ENCODE measurements around the gene INPP5D.
"Not testable (repeated sequence)": the region's sequence is repeated elsewhere in the genome, so short reads cannot be mapped to it uniquely, and the experiment has no call there.

The INPP5D gene

DNA sequence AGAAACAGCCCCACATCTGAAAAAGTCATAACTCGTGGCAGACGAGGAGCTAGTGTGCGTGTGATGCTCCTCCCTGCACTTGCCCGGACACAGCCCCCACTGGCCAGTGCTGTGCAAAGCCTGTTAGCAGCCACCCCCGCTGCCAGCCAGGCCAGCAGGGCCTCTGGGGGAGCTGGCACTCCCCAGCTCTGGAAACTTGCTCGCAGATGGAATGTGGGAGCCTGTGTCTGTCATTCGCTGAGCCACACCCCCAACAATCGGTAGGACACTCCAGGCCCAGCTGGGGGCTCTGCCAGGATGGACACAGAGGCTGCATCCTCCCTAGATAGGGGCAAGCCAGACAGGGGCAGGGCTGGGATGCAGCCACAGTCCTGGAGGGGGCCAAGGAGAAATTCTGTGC lies 128.9 kb downstream of the INPP5D start:
- DNase-seq, result no peak

DNA sequence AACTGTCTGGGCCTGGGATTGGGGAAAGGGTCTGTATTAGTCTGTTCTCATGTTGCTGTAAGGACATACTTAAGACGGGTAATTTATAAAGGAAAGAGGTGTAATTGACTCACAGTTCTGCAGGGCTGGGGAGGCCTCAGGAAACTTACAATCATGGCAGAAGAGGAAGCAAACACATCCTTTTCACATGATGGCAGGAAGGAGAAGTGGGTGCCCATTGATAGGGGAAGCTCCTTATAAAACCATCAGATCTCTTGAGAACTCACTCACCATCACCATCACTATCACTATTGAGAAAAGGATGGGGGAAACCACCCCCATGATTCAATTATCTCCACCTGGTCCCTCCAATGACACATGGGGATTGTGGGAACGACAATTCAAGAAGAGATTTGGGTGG lies 130.9 kb downstream of the INPP5D start:
- DNase-seq, result not testable (repeated sequence)

DNA sequence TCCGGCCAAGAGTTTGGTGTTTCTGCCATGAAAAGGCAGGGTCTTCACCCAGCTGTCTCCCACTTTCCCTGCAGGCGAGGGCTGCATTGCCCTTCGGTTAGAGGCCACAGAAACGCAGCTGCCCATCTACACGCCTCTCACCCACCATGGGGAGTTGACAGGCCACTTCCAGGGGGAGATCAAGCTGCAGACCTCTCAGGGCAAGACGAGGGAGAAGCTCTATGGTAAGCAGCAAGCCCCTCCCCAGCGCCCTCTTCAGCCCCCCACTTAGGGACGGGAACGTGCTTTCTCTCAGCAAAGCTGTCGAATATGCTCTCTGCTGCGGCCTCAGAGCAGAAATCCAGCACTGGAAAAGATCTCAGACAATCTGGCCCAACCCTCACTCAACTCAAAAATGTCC lies 133.6 kb downstream of the INPP5D start:
- no peak for DNase-seq

DNA sequence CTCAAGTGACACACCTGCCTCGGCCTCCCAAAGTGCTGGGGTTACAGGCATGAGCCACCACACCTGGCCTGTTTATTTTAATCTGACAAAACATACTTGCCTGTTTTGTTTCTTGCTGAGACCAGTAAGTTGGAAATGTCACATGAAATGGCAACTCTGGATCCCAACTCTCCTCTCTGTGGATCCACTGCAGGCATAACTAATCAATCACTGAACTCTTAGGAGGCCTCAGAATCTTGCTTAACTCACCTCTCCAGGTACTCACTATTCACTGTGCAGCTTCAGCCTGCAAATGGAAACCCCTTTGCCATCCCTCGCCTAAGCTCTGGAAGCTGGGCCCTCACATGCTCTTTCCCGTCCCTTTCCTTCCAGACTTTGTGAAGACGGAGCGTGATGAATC lies 134.9 kb downstream of the INPP5D start:
- DNase-seq, result no peak

DNA sequence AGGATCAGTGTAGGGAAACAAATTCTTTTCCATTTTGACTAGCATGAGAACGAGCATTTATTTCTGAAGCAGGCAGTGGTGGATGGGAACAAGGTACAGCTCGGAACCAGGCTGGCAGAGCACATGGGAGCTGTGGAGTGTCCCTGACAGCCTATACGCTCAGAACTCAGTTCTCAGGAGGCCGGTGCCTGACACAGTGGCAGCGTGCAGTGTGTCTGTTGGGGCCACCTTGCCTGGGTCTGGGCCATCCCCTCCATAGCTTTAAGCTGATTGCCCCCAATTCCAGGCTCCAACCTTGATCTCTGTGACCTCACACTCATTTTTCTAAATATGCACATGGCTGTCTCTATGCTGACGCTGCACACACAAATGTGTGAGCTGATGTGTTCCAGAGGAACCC lies 136.9 kb downstream of the INPP5D start:
- DNase-seq, result no peak

DNA sequence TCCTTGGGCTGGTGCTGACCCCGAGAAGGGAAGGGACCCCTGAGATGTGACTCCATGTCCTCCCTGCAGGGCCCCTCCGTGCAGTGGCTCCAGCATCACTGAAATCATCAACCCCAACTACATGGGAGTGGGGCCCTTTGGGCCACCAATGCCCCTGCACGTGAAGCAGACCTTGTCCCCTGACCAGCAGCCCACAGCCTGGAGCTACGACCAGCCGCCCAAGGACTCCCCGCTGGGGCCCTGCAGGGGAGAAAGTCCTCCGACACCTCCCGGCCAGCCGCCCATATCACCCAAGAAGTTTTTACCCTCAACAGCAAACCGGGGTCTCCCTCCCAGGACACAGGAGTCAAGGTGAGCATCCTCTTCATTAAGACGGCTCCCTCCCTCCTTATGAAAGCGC lies 137.9 kb downstream of the INPP5D start:
- no peak for DNase-seq

DNA sequence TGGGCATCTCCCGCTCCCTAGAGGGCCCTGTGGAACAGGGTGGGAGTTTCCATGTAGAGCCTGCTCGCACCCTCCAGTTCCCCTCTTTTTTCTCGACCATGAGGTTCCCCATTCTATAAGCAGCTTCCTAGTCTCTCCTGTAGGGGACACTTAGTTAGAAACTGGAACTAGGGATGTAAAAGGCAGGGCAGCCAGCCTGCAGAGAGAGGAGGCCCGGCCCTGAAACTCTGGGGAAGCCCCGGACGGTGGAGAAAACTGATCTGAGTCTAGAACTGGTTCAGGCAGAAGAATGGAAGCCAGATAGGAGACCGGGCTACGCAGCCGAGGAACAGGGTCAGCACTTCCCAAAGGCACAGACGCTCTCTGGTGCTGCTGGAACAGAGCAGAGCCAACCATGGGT lies 139.7 kb downstream of the INPP5D start:
- DNase-seq, result no peak

DNA sequence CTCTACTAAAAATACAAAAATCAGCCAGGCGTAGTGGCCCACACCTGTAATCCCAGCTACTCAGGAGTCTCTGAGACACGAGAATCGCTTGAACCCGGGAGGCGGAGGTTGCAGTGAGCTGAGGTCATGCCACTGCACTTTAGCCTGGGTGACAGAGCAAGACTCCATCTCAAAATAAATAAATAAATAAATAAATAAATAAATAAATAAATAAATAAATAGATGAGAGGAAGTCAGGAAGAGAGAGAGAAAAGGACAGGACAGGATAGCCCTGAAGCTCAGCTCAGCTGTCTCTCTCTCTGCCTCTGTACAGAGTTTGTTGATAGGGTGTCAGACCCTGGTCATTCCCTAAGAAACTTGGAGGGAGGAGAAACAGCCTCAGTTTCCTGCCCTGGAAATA lies 140.6 kb downstream of the INPP5D start:
- not testable (repeated sequence) for DNase-seq

DNA sequence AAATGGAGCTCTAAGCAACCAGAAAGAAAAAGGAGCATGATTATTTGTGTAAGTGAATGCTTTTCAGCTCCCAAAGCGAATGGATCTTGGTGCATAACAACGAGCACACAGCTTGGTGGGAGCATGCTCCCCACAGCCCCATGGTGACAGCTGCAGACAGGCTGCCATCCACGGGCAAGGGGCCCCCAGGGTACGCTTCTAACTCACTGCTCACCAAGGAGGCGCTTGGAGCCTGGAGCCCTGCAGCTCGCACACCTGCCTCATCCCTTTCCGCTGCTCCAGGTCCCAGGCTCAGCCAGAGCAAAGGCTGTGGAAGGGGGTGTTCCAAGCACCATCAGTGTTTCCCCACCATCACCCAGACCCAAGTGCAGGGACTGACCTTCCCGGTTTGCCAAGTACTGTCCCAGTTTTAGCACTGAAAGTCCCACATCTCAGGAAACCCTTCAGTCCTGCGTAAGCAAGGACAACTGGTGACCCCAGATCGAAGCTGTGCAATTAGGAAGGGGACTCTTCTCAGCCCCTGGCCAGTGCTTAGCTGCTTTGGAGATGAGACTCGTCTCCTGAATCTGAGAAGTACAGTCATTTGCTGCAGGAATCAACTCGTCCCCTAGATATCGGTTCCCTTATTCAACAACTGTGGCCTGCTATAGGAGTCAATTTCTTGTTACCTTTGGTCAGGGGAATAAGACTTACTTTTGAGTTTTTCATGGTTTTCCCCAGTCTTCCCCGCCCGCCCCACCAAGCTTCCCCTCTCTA lies 141.3 kb downstream of the INPP5D start:
- no peak for DNase-seq

DNA sequence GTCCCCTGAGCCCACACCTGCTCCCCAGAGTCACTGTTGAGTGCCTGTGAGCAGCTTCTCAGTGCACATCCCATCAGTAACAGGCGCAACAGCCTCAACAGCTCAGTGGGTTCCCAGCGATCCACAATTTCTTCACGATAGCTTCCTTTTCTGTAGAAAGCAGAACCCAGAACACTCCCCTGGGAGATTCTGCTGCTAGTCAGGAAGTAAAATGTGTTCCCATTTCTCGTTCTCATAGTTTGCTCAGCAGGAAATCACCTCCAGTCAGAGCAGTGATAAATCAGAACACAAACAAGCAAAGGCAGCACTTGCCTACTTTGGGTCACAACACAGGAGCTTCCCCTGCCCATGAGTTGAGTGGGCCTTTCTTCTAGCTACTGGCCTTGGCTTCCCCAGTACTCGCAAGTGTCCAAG lies 142.4 kb downstream of the INPP5D start:
- no peak for DNase-seq

DNA sequence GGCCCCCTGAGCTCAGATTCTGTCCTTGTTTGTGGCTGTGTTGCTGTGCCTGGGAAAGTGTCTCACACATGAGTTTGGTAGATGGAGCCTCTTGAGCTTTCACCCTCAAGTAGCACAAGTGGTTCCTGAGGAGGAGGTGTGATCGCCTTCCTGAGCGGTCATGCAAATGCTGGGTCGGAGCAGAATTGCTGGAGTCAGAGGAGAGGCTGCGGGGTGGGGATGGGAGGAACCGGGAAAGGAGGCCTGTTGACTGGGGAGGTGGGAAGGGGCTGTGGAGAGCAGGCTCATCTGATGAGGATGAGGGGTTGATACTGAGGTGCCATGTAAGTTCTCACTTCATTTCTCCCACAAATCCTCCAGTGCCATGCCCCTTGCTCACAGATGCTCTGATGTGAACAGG lies 142.9 kb downstream of the INPP5D start:
- no peak for DNase-seq

DNA sequence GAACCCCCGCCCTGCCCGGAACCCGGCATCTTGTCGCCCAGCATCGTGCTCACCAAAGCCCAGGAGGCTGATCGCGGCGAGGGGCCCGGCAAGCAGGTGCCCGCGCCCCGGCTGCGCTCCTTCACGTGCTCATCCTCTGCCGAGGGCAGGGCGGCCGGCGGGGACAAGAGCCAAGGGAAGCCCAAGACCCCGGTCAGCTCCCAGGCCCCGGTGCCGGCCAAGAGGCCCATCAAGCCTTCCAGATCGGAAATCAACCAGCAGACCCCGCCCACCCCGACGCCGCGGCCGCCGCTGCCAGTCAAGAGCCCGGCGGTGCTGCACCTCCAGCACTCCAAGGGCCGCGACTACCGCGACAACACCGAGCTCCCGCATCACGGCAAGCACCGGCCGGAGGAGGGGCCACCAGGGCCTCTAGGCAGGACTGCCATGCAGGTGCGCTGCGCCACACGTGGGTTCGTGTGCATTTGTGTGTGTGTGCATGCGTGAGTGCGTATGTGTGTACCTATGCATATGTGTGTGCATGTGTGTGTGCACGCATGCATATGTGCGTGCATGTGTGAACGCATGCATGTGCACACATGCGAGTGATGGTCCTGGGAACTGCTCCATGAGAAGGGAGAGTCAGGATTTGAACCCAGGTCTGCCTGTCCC lies 144.3 kb downstream of the INPP5D start:
- DNase-seq, result no peak

DNA sequence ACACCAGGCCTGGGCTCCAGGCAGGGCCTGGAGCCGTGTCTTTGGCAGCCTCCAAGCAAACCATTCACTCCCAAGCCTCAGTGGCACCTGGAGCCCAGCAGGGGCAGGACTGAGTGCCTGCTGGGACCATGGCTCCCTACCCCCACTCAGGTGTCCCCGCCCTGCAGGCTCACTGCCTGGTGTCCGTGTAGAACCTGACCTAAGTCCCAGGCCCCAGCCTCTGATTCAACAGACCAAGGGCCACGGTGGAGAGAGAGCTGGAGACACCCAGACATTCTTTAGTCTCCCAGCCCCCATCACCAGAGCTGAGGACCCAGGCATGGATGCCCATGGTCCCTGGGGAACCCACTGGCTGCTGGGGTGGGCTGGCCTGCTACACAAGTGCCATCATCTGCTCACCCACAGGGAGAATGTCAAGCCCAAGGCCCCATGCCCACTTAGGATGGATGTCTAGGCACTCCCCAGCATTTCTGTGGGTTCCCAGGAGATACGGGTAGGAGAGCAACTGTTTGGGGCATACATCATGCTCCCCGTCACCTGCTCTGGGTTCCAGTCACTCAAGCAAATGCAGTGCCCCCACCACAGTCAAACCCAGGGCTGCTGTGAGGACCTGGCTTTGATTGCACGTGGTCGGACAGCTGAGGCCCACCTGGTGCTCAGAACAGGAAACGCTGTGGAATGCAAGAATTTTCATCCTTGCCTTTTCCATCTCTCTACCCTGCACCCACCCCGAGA lies 148.4 kb downstream of the INPP5D start:
- DNase-seq, result no peak

DNA sequence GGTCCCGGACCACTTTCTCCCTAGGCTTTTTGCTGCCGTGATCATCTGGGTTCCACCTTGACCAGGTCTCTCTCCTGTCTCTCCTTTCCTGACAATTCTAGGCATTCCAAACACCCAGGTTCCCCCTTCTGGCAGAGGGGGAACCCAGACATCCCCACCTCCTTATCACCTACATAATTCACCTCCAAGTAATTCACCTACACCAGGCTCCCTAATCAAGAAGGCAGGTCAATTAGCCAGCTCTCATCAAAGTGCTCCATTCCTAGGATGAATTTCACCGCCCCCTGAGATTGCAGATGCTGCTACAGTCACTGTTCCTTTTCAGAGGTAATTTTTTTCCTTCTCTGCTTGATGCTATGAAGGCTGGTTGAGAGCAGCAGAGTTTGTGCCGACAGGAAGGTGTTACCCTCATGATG lies 149.0 kb downstream of the INPP5D start:
- no peak for DNase-seq

DNA sequence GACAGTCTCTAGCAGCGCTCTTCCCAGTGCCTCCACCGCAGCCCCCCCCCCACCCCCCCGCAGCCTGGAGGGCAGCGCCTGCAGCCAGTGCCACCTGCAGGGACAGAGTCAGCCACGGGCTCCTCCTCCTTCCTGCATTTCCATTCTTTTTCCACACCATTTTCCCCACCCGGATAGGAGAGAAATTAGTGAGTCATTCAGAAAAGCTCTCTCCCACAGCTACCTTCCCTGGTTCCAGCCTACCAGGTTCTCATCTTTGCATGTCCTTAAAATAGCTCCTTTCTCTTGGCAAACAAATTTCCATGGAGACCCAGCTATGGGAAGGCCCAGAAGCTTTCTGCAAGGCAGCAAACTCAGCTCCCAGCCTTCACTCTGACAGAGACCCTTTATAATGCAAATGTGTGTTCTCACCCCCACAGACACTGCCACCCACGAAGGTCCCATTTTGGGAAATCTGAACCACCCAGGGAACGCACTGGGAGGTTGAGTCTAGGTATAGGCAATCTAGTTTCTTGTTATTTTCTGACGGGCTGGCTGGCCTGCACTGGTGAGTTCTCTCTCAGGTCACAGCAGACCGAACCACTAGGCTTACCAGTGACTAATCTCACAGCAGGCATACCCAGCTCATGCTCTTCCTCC lies 149.5 kb downstream of the INPP5D start:
- no peak for DNase-seq

DNA sequence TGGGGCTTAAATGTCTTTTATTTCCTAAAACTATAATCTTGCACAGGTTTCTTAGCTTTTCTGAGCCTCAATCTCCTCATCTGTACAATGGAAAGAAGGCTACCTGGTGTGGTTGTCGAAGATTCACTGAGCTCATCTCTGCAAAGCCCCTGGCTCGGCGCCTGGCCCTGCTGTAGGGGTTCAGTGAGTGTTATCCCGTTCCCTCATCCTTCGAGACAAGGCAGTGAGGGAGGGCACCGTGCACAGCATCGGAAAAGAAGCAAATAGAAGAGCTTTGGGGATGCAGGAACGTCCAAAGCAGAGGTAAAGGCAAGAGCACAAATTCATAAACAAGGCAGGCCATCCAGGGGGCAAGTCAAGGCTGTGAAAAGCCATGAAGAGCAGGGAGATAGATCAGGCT lies 150.1 kb downstream of the INPP5D start:
- no peak for DNase-seq

DNA sequence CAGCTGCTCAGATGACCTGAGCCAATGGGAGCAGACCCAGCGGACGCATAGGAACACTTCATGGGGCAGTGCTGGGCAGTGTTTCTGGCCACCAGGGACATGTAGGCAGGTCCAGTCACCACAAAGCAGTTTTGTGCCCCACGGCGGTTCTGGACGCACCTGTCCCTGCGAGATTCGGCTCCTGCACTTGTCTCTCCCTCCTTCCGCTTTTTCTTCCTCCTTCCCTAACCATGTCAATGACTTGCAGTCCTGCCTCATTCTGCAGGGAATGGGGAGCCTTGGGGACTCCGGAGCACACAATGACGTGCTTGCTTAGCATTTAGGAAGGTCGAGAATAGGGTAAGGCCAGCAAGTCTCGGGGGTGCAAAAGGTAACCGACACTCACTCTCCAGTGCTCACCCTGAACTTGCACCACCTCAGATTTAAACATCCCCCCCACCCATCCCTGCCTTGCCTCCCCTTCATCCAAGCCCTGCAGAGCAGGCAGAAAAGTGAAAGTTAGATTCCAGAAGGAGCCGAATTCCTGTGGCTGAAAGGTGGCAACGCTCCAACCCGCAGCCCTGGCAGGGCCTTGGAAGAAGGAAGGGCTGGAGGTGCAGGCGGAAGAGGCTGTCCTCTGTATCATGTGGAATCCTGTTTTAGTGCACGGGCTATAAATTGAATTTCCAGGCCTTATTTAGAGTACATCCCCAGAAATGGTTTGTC lies 150.9 kb downstream of the INPP5D start:
- no peak for DNase-seq

DNA sequence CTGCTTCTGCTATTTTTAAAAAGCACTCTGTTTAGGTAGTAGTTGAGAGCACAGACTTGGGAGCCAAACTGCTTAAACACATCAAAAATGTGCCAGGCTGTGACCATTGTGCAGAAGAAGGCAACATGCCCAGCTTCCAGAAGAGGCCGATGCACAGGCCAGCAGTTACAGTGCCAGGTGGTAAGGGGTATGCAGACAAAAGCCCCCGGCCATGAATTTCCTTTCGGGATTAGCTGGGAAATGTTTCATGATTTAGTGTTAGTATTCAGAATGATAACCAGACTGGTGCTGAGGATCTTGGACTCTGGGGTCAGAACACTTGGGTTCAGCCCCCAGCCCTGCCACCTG lies 151.4 kb downstream of the INPP5D start:
- DNase-seq, result no peak

DNA sequence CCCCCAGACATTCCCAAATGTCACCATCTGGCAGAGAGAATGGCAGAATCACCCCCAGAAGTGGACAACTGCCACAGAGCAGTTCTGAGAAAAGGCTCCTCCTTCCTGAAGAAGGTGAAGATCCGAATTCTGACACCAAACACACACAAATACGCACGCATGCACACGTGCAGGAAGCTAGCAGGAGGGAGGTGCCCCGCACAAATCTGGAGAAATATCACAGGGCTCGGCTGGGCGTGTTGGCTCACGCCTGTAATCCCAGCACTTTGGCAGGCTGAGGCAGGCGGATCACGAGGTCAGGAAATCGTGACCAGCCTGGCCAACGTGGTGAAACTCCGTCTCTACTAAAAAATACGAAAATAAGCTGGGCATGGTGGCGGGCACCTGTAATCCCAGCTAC lies 152.9 kb downstream of the INPP5D start:
- DNase-seq, result no peak

DNA sequence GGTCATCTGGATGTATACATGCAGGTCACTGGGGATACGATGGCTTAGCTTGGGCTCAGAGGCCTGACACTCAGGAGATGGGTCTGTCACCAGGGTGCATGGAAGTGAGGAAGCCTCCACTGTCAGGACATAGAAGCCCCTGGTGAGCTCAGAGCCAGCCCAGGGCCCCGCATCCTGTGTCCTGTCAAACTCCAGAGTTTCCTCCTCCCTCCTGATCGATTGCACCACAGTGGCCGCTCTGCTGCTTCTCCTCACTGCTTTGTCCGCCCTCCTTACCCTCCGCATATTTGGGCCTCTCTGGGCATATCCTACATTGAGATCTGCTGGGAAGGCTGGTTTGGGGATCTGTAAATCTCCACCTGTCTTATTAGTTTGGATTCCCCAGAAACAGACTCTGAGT lies 153.8 kb downstream of the INPP5D start:
- no peak for DNase-seq

DNA sequence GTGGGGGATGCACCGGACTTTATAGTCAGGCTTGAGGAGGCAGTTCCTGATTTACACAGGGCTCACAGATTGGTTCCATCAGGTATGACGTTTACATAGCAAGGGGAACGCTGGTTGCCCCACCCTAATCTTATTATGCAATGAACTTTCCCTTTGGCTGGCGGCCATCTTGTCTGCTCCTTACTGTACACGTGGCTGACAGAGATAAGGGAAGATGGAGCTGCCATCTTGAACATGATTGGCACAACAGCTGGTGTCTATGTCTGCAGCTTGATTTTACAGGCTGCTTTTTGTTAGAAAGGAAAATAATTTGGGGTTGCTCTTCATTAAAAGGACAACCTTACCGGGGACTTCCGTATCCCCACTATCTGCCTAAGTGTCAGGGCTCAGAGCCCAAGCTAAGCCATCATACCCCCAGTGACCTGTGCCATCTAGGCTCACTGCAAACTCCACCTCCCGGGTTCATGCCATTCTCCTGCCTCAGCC lies 157.8 kb downstream of the INPP5D start:
- DNase-seq, result no peak

DNA sequence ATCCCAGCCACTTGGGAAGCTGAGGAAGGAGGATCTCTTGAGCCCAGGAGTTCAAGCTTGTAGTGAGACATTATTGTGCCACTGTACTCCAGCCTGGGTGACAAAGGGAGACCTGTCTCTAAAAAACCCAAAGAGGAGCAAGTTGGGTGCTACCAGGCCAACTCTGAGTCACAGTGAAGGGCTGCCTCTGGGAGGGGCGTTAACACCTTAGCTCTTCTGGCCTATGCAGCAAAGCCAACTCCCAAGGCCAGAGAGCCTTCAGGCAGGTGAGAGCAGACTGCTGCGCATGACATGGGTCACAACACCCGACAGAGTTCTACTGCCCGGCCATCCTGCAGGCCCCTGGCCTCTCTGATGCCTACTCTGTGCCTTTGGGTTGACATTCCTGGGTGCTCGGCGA lies 158.7 kb downstream of the INPP5D start:
- no peak for DNase-seq

DNA sequence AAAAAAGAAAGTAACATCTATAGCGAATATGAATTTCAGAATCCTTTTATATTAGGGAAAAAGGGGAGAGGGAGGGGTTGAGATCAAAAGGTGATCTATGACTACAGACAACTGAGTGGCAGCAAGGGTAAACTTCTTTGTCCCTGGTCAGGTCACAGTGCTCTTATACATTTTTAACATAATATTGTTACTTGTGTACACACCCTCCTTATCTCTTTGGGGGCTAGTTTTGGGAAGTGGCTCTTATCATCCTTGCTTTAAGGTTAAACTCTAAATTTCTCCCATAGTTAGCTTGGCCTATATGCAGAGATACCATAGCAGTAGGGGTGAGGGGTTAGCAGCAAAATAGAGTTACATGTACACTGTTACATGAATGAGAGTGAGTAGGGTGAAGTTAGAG lies 159.7 kb downstream of the INPP5D start:
- DNase-seq, result no peak
